ENCODE data around the gene UBA3.

Gene UBA3

DNA sequence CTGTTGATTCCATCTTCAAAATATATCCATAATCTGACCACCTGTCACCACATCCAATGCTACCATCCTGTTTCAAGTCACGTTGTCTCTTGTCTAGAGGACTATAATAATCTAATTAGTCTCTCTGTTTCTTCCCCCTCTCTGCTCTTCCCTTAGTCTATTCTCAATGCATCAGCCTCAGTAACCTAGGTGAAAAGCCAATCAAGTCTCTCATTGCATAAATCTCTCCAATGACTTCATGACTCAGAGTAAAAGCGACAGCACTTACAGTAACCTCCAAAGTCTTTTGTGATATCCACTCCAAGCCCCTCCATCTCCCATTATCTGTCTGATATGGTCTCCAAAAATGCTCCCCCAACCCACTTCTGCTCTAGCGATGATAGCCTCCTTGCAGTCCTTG lies 7.2 kb downstream of the UBA3 start:
- no peak for TF ChIP-seq GATA3 (IDR thresholded peaks at IDR 0.05; ENCODE audit: low read depth, low read length)
- TF ChIP-seq GATA2 (IDR thresholded peaks at IDR 0.05; ENCODE audit: low read depth, low read length), result no peak

- no peak for TF ChIP-seq GATA3 (IDR thresholded peaks at IDR 0.05; ENCODE audit: low read depth, low read length)
- no peak for TF ChIP-seq GATA2 (IDR thresholded peaks at IDR 0.05; ENCODE audit: low read depth, low read length)
Measured at GRCh38 chr3:69066121-69066520, 14.0 kb downstream of the UBA3 start.

GRCh38 chr3:69065318-69065964 lies 14.7 kb downstream of the UBA3 start:
- TF ChIP-seq GATA2 (IDR thresholded peaks at IDR 0.05; ENCODE audit: low read depth, low read length) (no peak), GATA3 (IDR thresholded peaks at IDR 0.05; ENCODE audit: low read depth, low read length) (no peak)

DNA sequence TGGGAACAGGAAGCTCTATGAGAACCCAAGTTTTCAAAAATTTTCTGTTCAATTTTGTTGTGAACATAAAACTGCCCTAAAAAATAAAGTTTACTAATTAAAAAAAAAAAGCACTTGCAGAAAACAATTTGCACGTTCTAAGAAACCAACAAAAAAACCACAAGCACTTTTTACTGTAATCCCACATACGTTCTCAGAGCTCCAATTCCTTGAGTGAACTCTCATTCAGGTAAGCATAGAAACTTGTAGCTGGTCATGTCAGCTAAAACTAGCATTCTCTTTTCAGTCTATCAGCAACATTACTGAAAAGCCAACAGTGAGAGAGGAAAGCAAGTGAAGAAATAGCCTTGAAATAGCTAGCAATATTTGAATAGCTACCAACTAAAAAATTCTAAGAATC lies 16.5 kb downstream of the UBA3 start:
- TF ChIP-seq GATA3 (IDR thresholded peaks at IDR 0.05; ENCODE audit: low read depth, low read length), result no peak
- no peak for TF ChIP-seq GATA2 (IDR thresholded peaks at IDR 0.05; ENCODE audit: low read depth, low read length)

DNA sequence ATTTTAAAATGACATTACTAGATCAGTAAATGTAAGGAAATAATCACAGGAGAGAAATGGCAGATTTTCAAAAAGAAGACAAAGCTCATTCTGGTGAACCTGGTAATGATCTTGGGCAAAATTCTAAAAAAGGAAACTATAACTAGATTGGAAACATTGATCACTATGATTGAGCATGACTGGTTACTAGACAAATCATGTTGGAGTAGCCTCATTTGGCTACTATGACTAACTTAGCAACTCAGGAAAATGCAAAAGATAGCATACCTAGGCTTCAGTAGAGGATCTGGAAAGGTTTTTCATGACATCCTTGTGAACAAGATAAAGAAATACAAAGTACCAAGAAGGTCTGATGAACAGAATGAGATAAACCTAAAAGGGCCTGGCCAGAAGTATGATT lies 20.5 kb downstream of the UBA3 start:
- TF ChIP-seq GATA3 (IDR thresholded peaks at IDR 0.05; ENCODE audit: low read depth, low read length) (no peak), GATA2 (IDR thresholded peaks at IDR 0.05; ENCODE audit: low read depth, low read length) (no peak)

- TF ChIP-seq GATA2 (IDR thresholded peaks at IDR 0.05; ENCODE audit: low read depth, low read length), result no peak
Measured at GRCh38 chr3:69058947-69059224, 21.3 kb downstream of the UBA3 start.

GRCh38 chr3:69058180-69058946 lies 21.8 kb downstream of the UBA3 start:
- TF ChIP-seq GATA2 (IDR thresholded peaks at IDR 0.05; ENCODE audit: low read depth, low read length), result no peak
- TF ChIP-seq GATA3 (IDR thresholded peaks at IDR 0.05; ENCODE audit: low read depth, low read length), result no peak

DNA sequence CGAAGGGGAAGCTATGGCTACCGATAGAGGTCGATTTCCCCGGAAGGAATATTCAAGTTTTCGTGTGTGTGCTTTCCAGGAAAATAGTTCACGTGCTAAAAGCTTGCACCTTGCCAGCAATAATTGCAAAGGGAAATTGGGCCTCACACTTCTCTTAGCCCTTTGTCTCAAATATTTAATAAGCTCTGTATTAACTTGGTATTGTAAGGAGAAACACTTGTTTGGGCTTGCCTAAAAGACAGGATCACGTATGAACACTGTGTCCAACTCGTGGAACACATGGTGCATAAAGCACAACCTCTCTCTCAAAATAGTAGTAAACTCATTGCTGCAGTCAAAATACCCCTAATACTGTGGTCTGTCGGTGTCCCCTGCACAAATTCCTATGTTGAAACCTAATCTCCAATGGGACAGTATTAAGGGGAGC lies 27.7 kb downstream of the UBA3 start:
- no peak for TF ChIP-seq GATA3 (IDR thresholded peaks at IDR 0.05; ENCODE audit: low read depth, low read length)

DNA sequence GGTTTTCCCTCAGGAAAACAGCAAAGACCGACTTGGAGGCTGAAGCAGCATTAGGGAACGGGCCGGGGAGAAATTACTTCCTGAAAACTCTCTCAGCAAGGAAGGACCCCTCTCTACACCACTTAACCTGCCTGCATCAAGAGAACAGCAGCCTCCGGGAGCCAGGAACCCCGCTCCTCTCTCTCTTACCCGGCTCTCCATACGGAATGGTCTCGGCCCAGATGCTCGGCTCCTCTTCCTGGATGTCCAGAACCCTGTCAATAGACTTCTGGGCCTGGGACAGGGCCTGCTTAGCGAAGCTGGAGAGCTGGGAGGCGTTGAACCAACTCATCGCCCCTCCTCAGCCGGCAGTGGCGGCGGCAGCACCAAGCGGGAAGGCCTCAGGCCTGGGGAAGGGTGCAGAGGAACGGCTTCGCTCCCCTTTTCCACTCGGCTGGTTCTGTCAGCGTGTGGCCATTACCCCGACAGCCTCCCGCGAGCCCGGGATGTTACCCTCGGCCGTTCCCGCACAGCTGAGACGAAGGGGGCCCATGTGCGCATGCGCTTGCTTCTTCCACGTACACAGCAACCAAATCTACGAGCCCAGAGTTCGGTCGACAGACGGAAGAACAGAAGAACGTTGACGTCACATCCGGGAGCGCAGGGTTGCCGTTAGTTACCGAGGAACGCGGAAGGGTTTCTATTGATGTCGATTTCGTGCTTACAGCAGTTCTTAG lies 28.3 kb downstream of the UBA3 start, which contains the start of gene TMF1:
Gene TMF1 (minus strand): TSS at position 578 of the 716 bp plus-strand sequence. CDS start 247 bp downstream, at position 331.
- TF ChIP-seq GATA2 (IDR thresholded peaks at IDR 0.05; ENCODE audit: low read depth, low read length) (no peak), GATA3 (IDR thresholded peaks at IDR 0.05; ENCODE audit: low read depth, low read length) (no peak)

- no peak for TF ChIP-seq GATA2 (IDR thresholded peaks at IDR 0.05; ENCODE audit: low read depth, low read length)
- TF ChIP-seq GATA3 (IDR thresholded peaks at IDR 0.05; ENCODE audit: low read depth, low read length), result no peak
Measured at GRCh38 chr3:69048990-69049389, 31.2 kb downstream of the UBA3 start.

- TF ChIP-seq GATA3 (IDR thresholded peaks at IDR 0.05; ENCODE audit: low read depth, low read length), result no peak
- no peak for TF ChIP-seq GATA2 (IDR thresholded peaks at IDR 0.05; ENCODE audit: low read depth, low read length)
Measured at GRCh38 chr3:69044608-69045007, 35.6 kb downstream of the UBA3 start.

DNA sequence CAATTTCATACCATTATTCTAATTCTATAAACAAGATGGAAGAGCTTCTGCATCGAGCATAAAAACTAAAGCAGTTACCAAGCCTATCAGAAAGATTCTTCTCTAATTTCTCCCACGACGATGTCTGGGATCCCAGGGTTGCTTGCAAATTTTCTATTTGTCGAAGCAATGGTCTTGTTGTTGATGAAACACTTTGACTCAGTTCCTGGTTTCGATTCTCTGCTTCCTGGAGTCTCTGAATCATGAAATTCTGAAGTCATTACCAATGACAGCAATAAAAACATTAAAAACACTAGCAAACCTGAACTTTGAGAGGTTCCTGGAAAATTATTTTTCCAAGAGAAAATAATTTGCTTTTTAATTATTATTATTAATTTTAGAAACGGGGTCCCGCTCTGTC lies 46.7 kb downstream of the UBA3 start:
- TF ChIP-seq GATA2 (IDR thresholded peaks at IDR 0.05; ENCODE audit: low read depth, low read length) (no peak), GATA3 (IDR thresholded peaks at IDR 0.05; ENCODE audit: low read depth, low read length) (no peak)

GRCh38 chr3:69032737-69033136 lies 47.4 kb downstream of the UBA3 start:
- TF ChIP-seq GATA2 (IDR thresholded peaks at IDR 0.05; ENCODE audit: low read depth, low read length) (no peak), GATA3 (IDR thresholded peaks at IDR 0.05; ENCODE audit: low read depth, low read length) (no peak)

- TF ChIP-seq GATA2 (IDR thresholded peaks at IDR 0.05; ENCODE audit: low read depth, low read length) (peak; percentile 40; the same call in 1 of the 2 replicates), GATA3 (IDR thresholded peaks at IDR 0.05; ENCODE audit: low read depth, low read length) (no peak; the same call in 1 of the 2 replicates)
Measured at GRCh38 chr3:69032142-69032541, 48.0 kb downstream of the UBA3 start.

DNA sequence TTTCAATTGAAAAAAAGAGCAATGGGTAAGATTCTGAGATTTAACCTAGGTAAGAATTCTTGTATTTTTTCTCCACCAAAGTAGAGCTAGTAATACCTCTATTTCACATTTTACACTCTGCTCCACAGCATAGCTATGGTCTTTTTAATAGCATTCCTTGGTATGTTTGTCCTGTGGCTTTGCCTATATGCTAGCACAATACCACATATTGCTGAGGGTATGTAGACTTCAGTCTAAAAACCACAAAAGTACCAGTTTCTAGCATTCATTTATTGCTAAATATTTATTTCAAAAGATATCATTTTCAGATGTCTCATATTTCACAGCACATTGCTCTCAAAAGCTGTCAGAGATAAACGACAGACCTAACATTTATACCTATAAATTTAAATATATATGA lies 48.5 kb downstream of the UBA3 start:
- TF ChIP-seq GATA2 (IDR thresholded peaks at IDR 0.05; ENCODE audit: low read depth, low read length), result no peak
- no peak for TF ChIP-seq GATA3 (IDR thresholded peaks at IDR 0.05; ENCODE audit: low read depth, low read length)

Data from SH-SY5Y (cell line).